ENCODE results near the gene ZNF586.

- TF ChIP-seq CTCF (IDR thresholded peaks at IDR 0.05; ENCODE audit: low read depth, low read length) (no peak), EZH2phosphoT487 (IDR thresholded peaks at IDR 0.05; ENCODE audit: low read depth) (no peak)
These were observed 21.4 kb upstream of the ZNF586 start for GRCh38 chr19:57748029-57748428.
